Measurements from ENCODE around the gene C11orf98. TPM values are rescaled to one million over a fixed set of nuclear protein-coding genes. Genes with fewer than 3 reads are reported as not detected.

Gene C11orf98
- total and polyA plus RNA-seq, 9 donors, result 24.2 to 62.3 (median 37.1) TPM

- Histone ChIP-seq H3K27ac (peak overlapping the region; percentile 79 to 87), H3K27me3 (no peaks in the 10 kb centered on the region), H3K4me1 (ENCODE audit: insufficient read depth) (peaks cover 12% of the 10 kb centered on the region), H3K9me3 (no peaks in the 10 kb centered on the region), H3K4me3 (peak overlapping the region; percentile 48), H3K36me3 (no peaks in the 10 kb centered on the region)
- DNase-seq, result no peak
- no peak for TF ChIP-seq CTCF (IDR thresholded peaks at IDR 0.05)
- TF ChIP-seq EP300 (IDR thresholded peaks at IDR 0.05), result no peak
- TF ChIP-seq POLR2A (IDR thresholded peaks at IDR 0.05), result no peak
- 0 to 19% (median 6%) methylated on average over 1 of the region's 1 CpG for WGBS, 3 donors
- intact Hi-C loops (cut with DNase I), result loop anchor here in 1 of 4 donors (5.0 kb wide), 1 partner anchor 291 kb away; no protein-coding TSS in a partner anchor
Observed at GRCh38 chr11:62688491-62688890, 23.5 kb upstream of the C11orf98 start.

GRCh38 chr11:62687508-62688396, 22.7 kb upstream of the C11orf98 start:
- TF ChIP-seq CTCF (IDR thresholded peaks at IDR 0.05), result no peak
- Histone ChIP-seq H3K4me1 (ENCODE audit: insufficient read depth) (peaks cover 12% of the 10 kb centered on the region), H3K9me3 (no peaks in the 10 kb centered on the region), H3K27me3 (no peaks in the 10 kb centered on the region), H3K36me3 (no peaks in the 10 kb centered on the region), H3K27ac (peak overlapping the region; percentile 79 to 87), H3K4me3 (peak overlapping the region; percentile 48)
- 42 to 46% (median 45%) methylated on average over 48 to 74 of the region's 74 CpGs for WGBS, 3 donors
- DNase-seq, result peak in 2 of 5 donors; percentile 53 to 61
- intact Hi-C loops (cut with DNase I), result loop anchor here in 1 of 4 donors (5.0 kb wide), 1 partner anchor 290 kb away; no protein-coding TSS in a partner anchor

GRCh38 chr11:62682518-62682917, 17.5 kb upstream of the C11orf98 start:
- no peak for DNase-seq
- 89 to 91% (median 89%) methylated on average over 7 of the region's 7 CpGs for WGBS, 3 donors
- Histone ChIP-seq H3K36me3 (no peaks in the 10 kb centered on the region), H3K9me3 (no peaks in the 10 kb centered on the region), H3K27me3 (no peaks in the 10 kb centered on the region), H3K4me1 (ENCODE audit: insufficient read depth) (peaks cover 4% of the 10 kb centered on the region), H3K27ac (no peak overlapping the region), H3K4me3 (no peak overlapping the region)
- intact Hi-C loops (cut with DNase I), result no loop called here
- TF ChIP-seq EP300 (IDR thresholded peaks at IDR 0.05), result no peak
- TF ChIP-seq POLR2A (IDR thresholded peaks at IDR 0.05), result no peak

- Histone ChIP-seq H3K36me3 (no peaks in the 10 kb centered on the region), H3K9me3 (no peaks in the 10 kb centered on the region), H3K27ac (no peak overlapping the region), H3K4me1 (ENCODE audit: insufficient read depth) (peaks cover 3% of the 10 kb centered on the region), H3K4me3 (no peak overlapping the region), H3K27me3 (no peaks in the 10 kb centered on the region)
- peak in 3 of 5 donors; percentile 52 to 60 (median 52) for DNase-seq
- intact Hi-C loops (cut with DNase I), result no loop called here
- 28 to 44% (median 33%) methylated on average over 4 of the region's 4 CpGs for WGBS, 3 donors
- TF ChIP-seq CTCF (IDR thresholded peaks at IDR 0.05) (peak in 2 of 3 donors; percentile 40 to 54), EP300 (IDR thresholded peaks at IDR 0.05) (no peak)
Observed at GRCh38 chr11:62680825-62681240, 15.8 kb upstream of the C11orf98 start.
